Pancreas (tissue), 10 donors: ENCODE measurements around the gene CDC16. TPM values are rescaled to one million over a fixed set of nuclear protein-coding genes. Genes with fewer than 3 reads are reported as not detected.
"Not testable (repeated sequence)": the region's sequence is repeated elsewhere in the genome, so short reads cannot be mapped to it uniquely, and the experiment has no call there.

ENCODE experiments used
- ATAC-seq, 4 donors: fragments of 200-7000 bp; cut with Tn5 transposase; one replicate each; pipeline versions ENCODE4 v1.8.0 to v1.9.1; 2020; ENCODE audit warnings: mild to moderate bottlenecking in 4 of 4, moderate library complexity in 4 of 4
- DNase-seq, 6 donors: peaks; one replicate each; pipeline ENCODE4 v3.0.0-alpha.2; 2020
- FAIRE-seq: peaks from 2 replicates; lab custom pipeline; 2012; peaks lifted over from hg19 to GRCh38; lab: Jason Lieb, UNC
- H3K27ac ChIP-seq, 4 donors: fragments of 200-600 bp; sonication (generic); 1 replicate in 3 of 4; 2 replicates in 1 of 4; pipeline versions ENCODE4 v1.5.0 to v1.8.0; 2020
- H3K27me3 ChIP-seq, 4 donors: fragments of 200-600 bp; one replicate each; pipeline ENCODE4 v1.8.0; 2021
- H3K36me3 ChIP-seq, 3 donors: fragments of 200-600 bp; sonication (generic) in 1 of 3; one replicate each; pipeline versions ENCODE4 v1.5.0 to v1.8.0; 2020 to 2021
- H3K4me1 ChIP-seq, 3 donors: fragments of 200-600 bp; one replicate each; pipeline ENCODE4 v1.8.0; 2021
- H3K4me3 ChIP-seq, 4 donors: fragments of 200-600 bp; sonication (generic) in 2 of 4; one replicate each; pipeline versions ENCODE4 v1.5.0 to v1.8.0; 2020 to 2021
- H3K9me3 ChIP-seq, 4 donors: fragments of 200-600 bp; one replicate each; pipeline ENCODE4 v1.8.0; 2021
- WGBS, 2 donors: extraction: QIAGEN DNeasy Blood & Tissue Kit; methylation state at CpG; one replicate each; pipeline ENCODE4 v1.1.7; 2013; 5-methylcytosine and 5-hydroxymethylcytosine counted together
- intact Hi-C, 3 donors: fragments of 100-400 bp; cut with DNase I; formaldehyde crosslinking; loops; one replicate each; pipeline versions ENCODE4 v1.11.1 to v1.14.2; 2022
- polyA plus RNA-seq, 2 donors: library from polyadenylated mRNA; stranded (reverse); fragments of 200-250 nt; gene quantifications; one replicate each; pipeline ENCODE4 v1.2.3, GENCODE V29; 2013
- total RNA-seq, 6 donors: library from RNA; stranded (reverse); fragmentation: NEBNext Ultra II Directional in 4 of 6; extraction: Animal tissue kit (Norgen Biotek cat#: 25700) in 4 of 6; gene quantifications; one replicate each; pipeline versions ENCODE4 v1.2.1 to v1.2.4, GENCODE V29; 2021 to 2023
- TF ChIP-seq, protein P1 (sequence below), 4 donors: fragments of 200-600 bp; sonication (generic) in 3 of 4; IDR thresholded peaks; one replicate each; pipeline versions ENCODE4 v1.5.0 to v1.8.0; 2021; ENCODE audit warnings: antibody characterized with exemption in 4 of 4
- donor health status: healthy with polysubstance abuse.
- donor health status: DM: no; HTN: no; CAD: no; lungs with moderate emphysema.
- donor health status: DM: no; HTN: no; CAD: no.
- donor health status: control.
- donor health status: control.
- donor health status: Bipolar disorder and iron deficiency.
- donor health status: DM: yes; HTN: yes; CAD: no.
- donor health status: DM: no; HTN: no; CAD: no.
- donor health status: DM: no; HTN: no; CAD: no.
- donor health status: DM: yes; HTN: yes; CAD: no.

CDC16 gene
- total and polyA plus RNA-seq, 8 donors = 28.7 to 71.1 (median 31.9) TPM

DNA sequence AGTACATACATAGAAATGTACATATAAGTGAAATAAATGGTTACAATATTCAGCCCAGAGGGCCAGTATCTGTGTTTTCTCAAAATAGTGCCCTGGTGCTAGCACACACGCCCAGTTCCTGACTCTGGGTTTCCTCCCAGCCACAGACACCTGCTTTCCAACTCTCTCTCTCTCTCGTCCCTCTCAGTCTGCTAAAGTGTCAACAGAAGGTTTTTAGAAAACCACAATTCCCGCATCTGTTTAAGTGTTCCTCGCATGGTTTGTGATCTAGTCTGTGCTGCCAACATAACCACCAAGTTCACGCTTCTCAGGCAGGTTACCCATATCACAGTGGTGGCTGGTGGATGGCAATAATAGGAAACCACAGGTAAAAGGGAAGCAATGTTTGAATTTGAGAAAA, 28.9 kb downstream of the CDC16 start:
- 81 to 92% methylated on average over 5 of the region's 5 CpGs for WGBS, 2 donors
- no peak for ATAC-seq
- H3K36me3 ChIP-seq = peaks cover 0 to 79% (median 5%) of the 10 kb centered on the region in 3 donors
- no peaks in the 10 kb centered on the region for H3K27me3 ChIP-seq
- H3K9me3 ChIP-seq = no peaks in the 10 kb centered on the region
- no peak for FAIRE-seq
- no peak for DNase-seq
- H3K4me1 ChIP-seq = peaks cover 14 to 16% (median 16%) of the 10 kb centered on the region in 3 donors
- H3K4me3 ChIP-seq = no peak overlapping the region
- TF ChIP-seq, protein P1, sequence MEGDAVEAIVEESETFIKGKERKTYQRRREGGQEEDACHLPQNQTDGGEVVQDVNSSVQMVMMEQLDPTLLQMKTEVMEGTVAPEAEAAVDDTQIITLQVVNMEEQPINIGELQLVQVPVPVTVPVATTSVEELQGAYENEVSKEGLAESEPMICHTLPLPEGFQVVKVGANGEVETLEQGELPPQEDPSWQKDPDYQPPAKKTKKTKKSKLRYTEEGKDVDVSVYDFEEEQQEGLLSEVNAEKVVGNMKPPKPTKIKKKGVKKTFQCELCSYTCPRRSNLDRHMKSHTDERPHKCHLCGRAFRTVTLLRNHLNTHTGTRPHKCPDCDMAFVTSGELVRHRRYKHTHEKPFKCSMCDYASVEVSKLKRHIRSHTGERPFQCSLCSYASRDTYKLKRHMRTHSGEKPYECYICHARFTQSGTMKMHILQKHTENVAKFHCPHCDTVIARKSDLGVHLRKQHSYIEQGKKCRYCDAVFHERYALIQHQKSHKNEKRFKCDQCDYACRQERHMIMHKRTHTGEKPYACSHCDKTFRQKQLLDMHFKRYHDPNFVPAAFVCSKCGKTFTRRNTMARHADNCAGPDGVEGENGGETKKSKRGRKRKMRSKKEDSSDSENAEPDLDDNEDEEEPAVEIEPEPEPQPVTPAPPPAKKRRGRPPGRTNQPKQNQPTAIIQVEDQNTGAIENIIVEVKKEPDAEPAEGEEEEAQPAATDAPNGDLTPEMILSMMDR (IDR thresholded peaks at IDR 0.05) = no peak
- H3K27ac ChIP-seq = no peak overlapping the region
- intact Hi-C loops = no loop called here

DNA sequence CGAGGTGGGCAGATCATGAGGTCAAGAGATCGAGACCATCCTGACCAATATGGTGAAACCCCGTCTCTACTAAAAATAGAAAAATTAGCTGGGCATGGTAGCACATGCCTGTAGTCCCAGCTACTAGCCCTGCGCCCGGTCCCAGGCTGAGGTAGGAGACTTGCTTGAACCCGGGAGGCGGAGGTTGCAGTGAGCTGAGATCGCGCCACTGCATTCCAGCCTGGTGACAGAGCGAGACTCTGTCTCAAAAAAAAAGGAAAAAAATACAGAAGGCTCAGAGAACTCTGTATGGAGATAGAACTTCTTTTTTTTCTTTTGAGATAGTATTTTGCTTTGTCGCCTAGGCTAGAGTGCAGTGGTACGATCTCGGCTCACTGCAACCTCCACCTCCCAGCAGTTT, 29.6 kb downstream of the CDC16 start:
- DNase-seq, H3K4me3 ChIP-seq, ATAC-seq, FAIRE-seq, H3K27me3 ChIP-seq, H3K27ac ChIP-seq, intact Hi-C loops, H3K9me3 ChIP-seq, H3K4me1 ChIP-seq: not testable (repeated sequence)
- H3K36me3 ChIP-seq = peaks cover 0 to 84% (median 5%) of the 10 kb centered on the region in 3 donors
- WGBS, 2 donors = 96 to 99% methylated on average over 13 of the region's 13 CpGs

DNA sequence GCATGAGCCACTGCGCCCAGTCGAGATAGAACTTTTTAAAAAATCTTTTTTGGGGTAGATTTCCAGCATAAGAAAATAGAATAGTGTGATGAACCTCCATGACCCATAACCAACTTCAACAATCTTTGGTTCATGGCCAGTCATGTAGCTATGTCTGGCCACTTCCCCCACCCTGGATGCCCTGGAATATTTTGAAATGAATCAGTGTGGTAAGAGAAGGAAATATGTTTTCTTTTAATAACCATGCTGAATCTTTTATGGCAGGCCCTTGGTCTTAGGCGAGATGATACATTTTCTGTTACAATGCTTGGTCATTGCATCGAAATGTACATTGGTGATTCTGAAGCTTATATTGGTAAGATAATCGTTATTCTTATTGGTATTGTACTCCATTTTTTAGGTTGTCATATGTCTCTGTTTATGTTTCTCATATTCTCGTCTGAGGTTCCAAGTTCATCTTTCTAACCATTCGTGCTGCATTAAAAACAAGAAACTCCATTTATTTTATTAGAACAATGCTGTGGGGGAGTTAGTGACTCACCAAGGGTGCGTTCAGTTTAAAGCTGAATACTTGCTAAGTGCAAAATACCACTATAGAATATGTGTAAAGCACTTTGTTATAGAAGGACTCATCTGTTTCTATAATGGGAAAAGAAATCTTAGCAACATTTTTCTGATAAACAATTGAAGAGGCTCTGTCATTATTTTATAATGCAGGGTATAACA, 30.4 kb downstream of the CDC16 start:
- H3K27me3 ChIP-seq = no peaks in the 10 kb centered on the region
- H3K9me3 ChIP-seq = no peaks in the 10 kb centered on the region
- no peak for DNase-seq
- TF ChIP-seq, protein P1 (IDR thresholded peaks at IDR 0.05) = no peak
- peaks cover under 1 to 8% (median 2%) of the 10 kb centered on the region in 3 donors for H3K4me1 ChIP-seq
- no peak overlapping the region for H3K4me3 ChIP-seq
- no peak for ATAC-seq
- intact Hi-C loops = no loop called here
- no peak for FAIRE-seq
- peaks cover 0 to 82% (median 5%) of the 10 kb centered on the region in 3 donors for H3K36me3 ChIP-seq
- WGBS, 2 donors = 90 to 93% methylated on average over 8 of the region's 8 CpGs
- no peak overlapping the region for H3K27ac ChIP-seq

DNA sequence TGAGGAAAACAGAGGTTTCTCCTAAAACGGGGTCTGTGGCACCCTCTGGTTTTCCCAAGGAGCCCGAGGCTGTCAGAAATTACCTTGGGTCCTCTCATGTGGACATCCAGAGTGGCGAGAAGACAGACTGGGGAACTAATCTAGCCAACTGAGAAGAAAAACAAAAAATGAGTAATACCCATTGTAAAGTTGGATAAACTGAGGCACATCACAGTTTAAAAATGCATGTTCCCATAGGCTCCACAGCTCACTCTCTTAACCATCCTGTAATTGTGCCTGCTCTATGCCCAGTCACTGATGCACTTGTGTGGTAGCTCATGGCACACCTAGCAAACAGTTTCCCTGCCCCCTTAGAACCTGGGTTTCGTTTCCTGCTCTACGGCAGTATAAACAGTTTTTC, 31.5 kb downstream of the CDC16 start:
- Histone ChIP-seq H3K36me3 (peaks cover 0 to 77% (median 5%) of the 10 kb centered on the region in 3 donors), H3K4me1 (no peaks in the 10 kb centered on the region), H3K9me3 (no peaks in the 10 kb centered on the region), H3K27me3 (no peaks in the 10 kb centered on the region), H3K27ac (no peak overlapping the region), H3K4me3 (no peak overlapping the region)
- no peak for ATAC-seq
- 94 to 95% methylated on average over 5 of the region's 5 CpGs for WGBS, 2 donors
- TF ChIP-seq, protein P1 (IDR thresholded peaks at IDR 0.05) = no peak
- no peak for FAIRE-seq
- DNase-seq = no peak
- intact Hi-C loops = no loop called here

DNA sequence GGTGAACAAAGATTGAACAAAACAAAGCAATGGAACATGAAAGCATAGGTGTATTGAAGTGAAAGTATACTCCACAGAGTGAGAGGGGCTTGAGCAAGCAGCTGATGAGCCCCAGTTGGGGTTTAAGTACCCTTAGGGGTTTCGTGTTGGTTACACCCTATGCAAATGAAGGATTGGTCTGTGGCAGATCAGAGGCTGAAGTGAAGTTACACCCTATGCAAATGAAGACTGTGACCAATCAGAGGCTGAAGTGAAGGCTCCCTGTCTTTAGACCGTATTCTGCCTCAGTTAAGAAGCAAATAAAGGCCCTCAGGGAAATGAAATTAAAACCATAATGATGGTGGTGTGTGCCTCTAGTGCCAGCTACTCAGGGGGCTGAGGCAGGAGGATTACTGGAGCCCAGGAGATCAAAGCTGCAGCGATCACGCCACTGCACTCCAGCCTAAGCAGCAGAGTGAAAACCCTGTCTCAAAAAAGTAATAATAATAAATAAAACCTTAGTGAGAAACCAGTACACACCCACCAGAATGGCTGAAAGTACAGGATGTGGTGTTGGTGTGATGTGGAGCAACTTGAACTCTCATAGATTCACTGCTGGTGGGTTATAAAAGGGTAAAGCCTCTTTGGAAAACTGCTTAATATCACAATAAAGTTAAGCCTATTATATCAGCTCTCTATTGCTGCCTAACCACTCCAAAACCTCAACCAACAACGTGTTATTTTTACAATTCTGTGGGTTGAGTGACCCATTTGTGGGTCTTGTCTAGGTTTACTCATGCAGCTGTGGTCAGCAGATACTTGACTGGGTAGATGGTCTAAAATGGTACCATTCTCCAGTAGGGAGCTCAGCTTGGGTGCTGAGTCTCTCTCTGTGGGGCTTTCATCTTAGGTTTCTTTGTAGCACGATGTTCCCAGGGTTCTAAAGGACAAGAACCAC, 33.9 kb downstream of the CDC16 start:
- 95 to 98% methylated on average over 6 of the region's 6 CpGs for WGBS, 2 donors
- intact Hi-C loops = no loop called here
- ATAC-seq (no peak), DNase-seq (no peak), FAIRE-seq (no peak)
- Histone ChIP-seq H3K27ac (no peak overlapping the region), H3K9me3 (no peaks in the 10 kb centered on the region), H3K36me3 (peaks cover 0 to 71% (median 5%) of the 10 kb centered on the region in 3 donors), H3K27me3 (no peaks in the 10 kb centered on the region), H3K4me1 (no peaks in the 10 kb centered on the region), H3K4me3 (no peak overlapping the region)
- TF ChIP-seq, protein P1 (IDR thresholded peaks at IDR 0.05) = no peak
